Measurements from ENCODE around the gene CDC42BPG. TPM values are rescaled to one million over a fixed set of nuclear protein-coding genes. Genes with fewer than 3 reads are reported as not detected.
A peak's percentile ranks its signal among the peaks of the same experiment; 100 is the strongest.

The CDC42BPG gene
- total RNA-seq, 1 experiment from 2014 or later = 30.1 TPM

GRCh38 chr11:64844330-64845128, at the start of gene CDC42BPG (continued):
- peak; percentile 28 for TF ChIP-seq TCF7L2 (IDR thresholded peaks at IDR 0.05; ENCODE audit: borderline replicate concordance, extremely low read depth, insufficient read depth, insufficient read length)
- TF ChIP-seq EZH2 (IDR thresholded peaks at IDR 0.05) = no peak
- TF ChIP-seq EGR1 (IDR thresholded peaks at IDR 0.05; ENCODE audit: low read depth) = no peak
- TF ChIP-seq SP1 (IDR thresholded peaks at IDR 0.05; ENCODE audit: low read depth) = no peak
- TF ChIP-seq ZFX (IDR thresholded peaks at IDR 0.05) = peak; percentile 27; the same call in 1 of the 2 replicates
- no peak for TF ChIP-seq RAD21 (IDR thresholded peaks at IDR 0.05; ENCODE audit: low read depth)
- no peak for TF ChIP-seq JUND (IDR thresholded peaks at IDR 0.05)

- H3K4me1 ChIP-seq (ENCODE audit: control insufficient read depth in 1 of 2, insufficient read depth in 2 of 2, low read length in 2 of 2) = peaks cover 0 to 24% of the 10 kb centered on the region in 2 experiments; a peak in 3 of 4 replicates
- no peak overlapping the region; the same call in 1 of the 2 replicates for H3K27ac ChIP-seq (ENCODE audit: low read depth, low read length)
- POLR2A ChIA-PET = no interaction called here
- no peak for ATAC-seq
- H3K4me2 ChIP-seq (ENCODE audit: low read length) = 0 out of 2 replicates have a peak overlapping the region, but pooled peaks have one; percentile 13
- intact Hi-C loops (cut with micrococcal nuclease) = loop anchor here (1.0 kb wide), 1 partner anchor 46 kb away; no protein-coding TSS in a partner anchor
- no peaks in the 10 kb centered on the region for H3K36me3 ChIP-seq (ENCODE audit: control insufficient read depth in 1 of 2, insufficient read depth in 2 of 2, low read length in 2 of 2)
- RAD21 ChIA-PET (ENCODE audit: low non-redundant PET in 1 of 2, low total read pairs in 2 of 2, uncharacterized antibody in 2 of 2, unreplicated experiment in 2 of 2) = interaction anchor here in 1 of 2 experiments (1.3 kb wide), 1 partner anchor 45 kb away, joined by 4 read pairs; no protein-coding TSS in a partner anchor
- no peaks in the 10 kb centered on the region for H3K27me3 ChIP-seq (ENCODE audit: insufficient read depth, low read length)
- H3K9me2 ChIP-seq (ENCODE audit: insufficient read depth) = no peaks in the 10 kb centered on the region
- CTCF ChIA-PET = interaction anchor here (0.8 to 10.8 kb wide), 3 partner anchors 38 to 106 kb away, joined by 3 to 112 read pairs (median 3); no protein-coding TSS in a partner anchor
- no peak overlapping the region for H2AFZ ChIP-seq (ENCODE audit: low read depth, low read length, poor library complexity, severe bottlenecking)
- no peak overlapping the region for H3K4me3 ChIP-seq (replicated peaks in 1 of 2; ENCODE audit: low read depth in 1 of 2, low read length in 2 of 2)
- no peaks in the 10 kb centered on the region for H3K9me3 ChIP-seq (ENCODE audit: control insufficient read depth in 1 of 2, insufficient read depth in 1 of 2, low read depth in 1 of 2, low read length in 2 of 2)
- no TSS peak for BruUV-seq (replicated peaks)
- DNase-seq (ENCODE audit: low read depth, low spot score) = no peak
- no peaks in the 10 kb centered on the region for H3K79me2 ChIP-seq (ENCODE audit: insufficient read depth, low read length)
- no peaks in the 10 kb centered on the region for H4K20me1 ChIP-seq (ENCODE audit: insufficient read depth)
- H3K9ac ChIP-seq (ENCODE audit: low read length) = no peak overlapping the region
- no peak for TF ChIP-seq CBX3 (IDR thresholded peaks at IDR 0.05; ENCODE audit: low read depth)
- TF ChIP-seq ZNF274 (IDR thresholded peaks at IDR 0.05; ENCODE audit: low read depth, low read length) = no peak
- TF ChIP-seq SRF (IDR thresholded peaks at IDR 0.05; ENCODE audit: low read depth) = no peak
- TF ChIP-seq RAD21 (IDR thresholded peaks at IDR 0.05; ENCODE audit: low read depth) = no peak
- TF ChIP-seq REST (IDR thresholded peaks at IDR 0.05; ENCODE audit: low read depth) = no peak
- no peak for TF ChIP-seq CEBPB (IDR thresholded peaks at IDR 0.05; ENCODE audit: low read depth)
- TF ChIP-seq SP1 (IDR thresholded peaks at IDR 0.05; ENCODE audit: low read depth) = no peak
- no peak for TF ChIP-seq CTCF (IDR thresholded peaks at IDR 0.05 in 2 of 3, conservative IDR thresholded peaks at IDR 0.05 in 1 of 3; ENCODE audit: borderline replicate concordance in 1 of 3, insufficient read depth in 1 of 3, low read depth in 2 of 3, low read length in 2 of 3)
- no peak for TF ChIP-seq YY1 (IDR thresholded peaks at IDR 0.05; ENCODE audit: extremely low read depth, insufficient replicate concordance, low read depth, low read length)
- no peak for TF ChIP-seq ELF1 (IDR thresholded peaks at IDR 0.05; ENCODE audit: borderline replicate concordance, low read depth)
- no peak for TF ChIP-seq EZH2 (IDR thresholded peaks at IDR 0.05)
- TF ChIP-seq POLR2A (IDR thresholded peaks at IDR 0.05; ENCODE audit: borderline replicate concordance, extremely low read depth, insufficient read depth, insufficient read length) = no peak
- TF ChIP-seq SIN3A (IDR thresholded peaks at IDR 0.05; ENCODE audit: low read depth) = no peak
Observed at GRCh38 chr11:64893194-64894069, 49.0 kb upstream of the CDC42BPG start.
